Neural cell (in vitro differentiated cells): ENCODE measurements around the gene KRT14. TPM values are rescaled to one million over a fixed set of nuclear protein-coding genes. Genes with fewer than 3 reads are reported as not detected.

Experiments used
- H2AFZ ChIP-seq: fragments of 200-600, 300-800 bp; sonication (generic), shearing (Covaris generic); 2 replicates; pipeline ENCODE4 v1.6.0; 2014; ENCODE audit warnings: low read depth, mild to moderate bottlenecking, antibody characterized with exemption, low read length, moderate library complexity
- H3F3A ChIP-seq: fragments of 200-600 bp; shearing (Covaris generic); 2 replicates; pipeline ENCODE4 v1.6.1; 2016; ENCODE audit warnings: mild to moderate bottlenecking, moderate library complexity, mixed read lengths, antibody characterized with exemption, low read length; ENCODE audit not compliant: insufficient read depth, poor library complexity, severe bottlenecking
- H3K27ac ChIP-seq: fragments of 200-600, 300-800 bp; sonication (generic), shearing (Covaris generic); 2 replicates; pipeline ENCODE4 v1.5.1; 2014; ENCODE audit warnings: mild to moderate bottlenecking, low read length, moderate library complexity
- H3K27me3 ChIP-seq: fragments of 300-800, 200-600 bp; sonication (generic), shearing (Covaris generic); 2 replicates; pipeline ENCODE4 v1.6.0; 2014; ENCODE audit warnings: mild to moderate bottlenecking, low read depth, low read length, moderate library complexity; ENCODE audit not compliant: insufficient read depth
- H3K36me3 ChIP-seq: fragments of 300-800, 200-600 bp; sonication (generic), shearing (Covaris generic); 2 replicates; pipeline ENCODE4 v1.5.1; 2014; ENCODE audit warnings: mild to moderate bottlenecking, antibody characterized with exemption, low read length, moderate library complexity; ENCODE audit not compliant: insufficient read depth
- H3K4me2 ChIP-seq: fragments of 300-800, 200-600 bp; sonication (generic), shearing (Covaris generic); 2 replicates; pipeline ENCODE4 v1.6.0; 2014; ENCODE audit warnings: mild to moderate bottlenecking, low read length
- H3K4me3 ChIP-seq: fragments of 300-800, 200-600 bp; sonication (generic), shearing (Covaris generic); 2 replicates; pipeline ENCODE4 v1.5.1; 2014; ENCODE audit warnings: mild to moderate bottlenecking, low read length, moderate library complexity
- H3K79me2 ChIP-seq: fragments of 200-600 bp; shearing (Covaris generic); replicated peaks from 2 replicates; pipeline ENCODE4 v1.6.0; 2014; ENCODE audit warnings: mild to moderate bottlenecking, low read length, moderate library complexity; ENCODE audit not compliant: insufficient read depth
- H3K9ac ChIP-seq: fragments of 300-800, 200-600 bp; sonication (generic), shearing (Covaris generic); 2 replicates; pipeline ENCODE4 v1.6.1; 2016; ENCODE audit warnings: mild to moderate bottlenecking, low read length, mixed read lengths
- H3K9me2 ChIP-seq: fragments of 200-600 bp; shearing (Covaris generic); 2 replicates; pipeline ENCODE4 v1.6.1; 2016; ENCODE audit warnings: mild to moderate bottlenecking, low read length, mixed read lengths; ENCODE audit not compliant: insufficient read depth
- H3K9me3 ChIP-seq: fragments of 200-600, 300-800 bp; sonication (generic), shearing (Covaris generic); 2 replicates; pipeline ENCODE4 v1.6.1; 2016; ENCODE audit warnings: mild to moderate bottlenecking, mixed run types, low read length, moderate library complexity, mixed read lengths
- H4K20me1 ChIP-seq: fragments of 200-600 bp; shearing (Covaris generic); 2 replicates; pipeline ENCODE4 v1.6.1; 2016; ENCODE audit warnings: mild to moderate bottlenecking, mixed run types; ENCODE audit not compliant: insufficient read depth
- EP300 ChIP-seq: fragments of 450-650 bp; conservative IDR thresholded peaks from 2 replicates; pipeline ENCODE4 v1.6.1; 2014; ENCODE audit warnings: antibody characterized with exemption, mild to moderate bottlenecking, moderate library complexity; ENCODE audit not compliant: poor library complexity, severe bottlenecking
- EZH2 ChIP-seq: fragments of 200-600, 300-800 bp; shearing (Covaris generic), sonication (generic); IDR thresholded peaks from 2 replicates; pipeline ENCODE4 v1.6.1; 2014; ENCODE audit warnings: antibody characterized with exemption, low read length, borderline replicate concordance, mild to moderate bottlenecking; ENCODE audit not compliant: insufficient read depth, poor library complexity, severe bottlenecking
- MXI1 ChIP-seq: fragments of 450-650 bp; conservative IDR thresholded peaks from 2 replicates; pipeline ENCODE4 v1.6.1; 2014; ENCODE audit warnings: antibody characterized with exemption, mild to moderate bottlenecking; ENCODE audit not compliant: poor library complexity, severe bottlenecking
- POLR2AphosphoS5 ChIP-seq: IDR thresholded peaks from 2 replicates; pipeline ENCODE4 v1.6.1; 2012
- RAD21 ChIP-seq: fragments of 450-650 bp; conservative IDR thresholded peaks from 2 replicates; pipeline ENCODE4 v1.6.1; 2014; ENCODE audit warnings: antibody characterized with exemption, mild to moderate bottlenecking, moderate library complexity
- SMC3 ChIP-seq: fragments of 450-650 bp; conservative IDR thresholded peaks from 2 replicates; pipeline ENCODE4 v1.6.1; 2014; ENCODE audit warnings: antibody characterized with exemption, mild to moderate bottlenecking, moderate library complexity; ENCODE audit not compliant: poor library complexity
- TAF1 ChIP-seq: IDR thresholded peaks from 2 replicates; pipeline ENCODE4 v1.6.1; 2012; ENCODE audit warnings: low read depth
- polyA plus RNA-seq: library from polyadenylated mRNA; depleted of rRNA; stranded (reverse); fragments of >200 nt; gene quantifications from 2 replicates; pipeline ENCODE4 v1.2.3, GENCODE V29; 2014
- TF ChIP-seq, protein P1 (sequence below): fragments of 450-650 bp; IDR thresholded peaks from 2 replicates; pipeline ENCODE4 v1.5.1; 2014; ENCODE audit warnings: antibody characterized with exemption, mild to moderate bottlenecking, moderate library complexity; ENCODE audit not compliant: poor library complexity, severe bottlenecking
- TF ChIP-seq, protein P2 (sequence below): IDR thresholded peaks from 2 replicates; pipeline ENCODE4 v1.6.1; 2012; ENCODE audit warnings: borderline replicate concordance

KRT14 gene
- polyA plus RNA-seq, 1 donor from 2014 or later: not detected

GRCh38 chr17:41602524-41602923 lies 15.8 kb upstream of the KRT14 start:
- no peaks in the 10 kb centered on the region for H3F3A ChIP-seq

DNA sequence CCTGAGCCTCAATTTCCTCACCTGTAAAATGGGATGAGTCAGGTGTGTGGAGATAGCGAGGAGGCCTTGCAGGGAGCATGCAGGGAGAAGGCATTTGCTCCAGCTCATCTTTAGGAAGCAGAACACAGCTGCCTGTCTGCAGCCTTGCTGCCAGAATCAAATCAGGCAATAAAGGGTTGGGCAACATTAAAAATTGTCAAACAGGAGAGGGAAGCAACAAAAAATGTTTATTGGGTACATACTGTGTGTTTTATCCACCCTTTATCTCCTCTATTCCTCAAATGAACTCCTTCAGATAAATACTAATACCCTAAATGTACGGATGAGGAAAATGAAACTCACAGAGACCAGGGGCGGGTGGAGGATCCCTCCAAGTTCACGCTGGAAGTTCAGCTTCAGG lies 13.6 kb upstream of the KRT14 start:
- no peaks in the 10 kb centered on the region for H4K20me1 ChIP-seq
- H3K27me3 ChIP-seq: no peaks in the 10 kb centered on the region
- H3K9me2 ChIP-seq: no peaks in the 10 kb centered on the region
- H3K4me2 ChIP-seq: no peak overlapping the region
- TF ChIP-seq MXI1: no peak
- no peak for TF ChIP-seq EZH2
- TF ChIP-seq, protein P1, sequence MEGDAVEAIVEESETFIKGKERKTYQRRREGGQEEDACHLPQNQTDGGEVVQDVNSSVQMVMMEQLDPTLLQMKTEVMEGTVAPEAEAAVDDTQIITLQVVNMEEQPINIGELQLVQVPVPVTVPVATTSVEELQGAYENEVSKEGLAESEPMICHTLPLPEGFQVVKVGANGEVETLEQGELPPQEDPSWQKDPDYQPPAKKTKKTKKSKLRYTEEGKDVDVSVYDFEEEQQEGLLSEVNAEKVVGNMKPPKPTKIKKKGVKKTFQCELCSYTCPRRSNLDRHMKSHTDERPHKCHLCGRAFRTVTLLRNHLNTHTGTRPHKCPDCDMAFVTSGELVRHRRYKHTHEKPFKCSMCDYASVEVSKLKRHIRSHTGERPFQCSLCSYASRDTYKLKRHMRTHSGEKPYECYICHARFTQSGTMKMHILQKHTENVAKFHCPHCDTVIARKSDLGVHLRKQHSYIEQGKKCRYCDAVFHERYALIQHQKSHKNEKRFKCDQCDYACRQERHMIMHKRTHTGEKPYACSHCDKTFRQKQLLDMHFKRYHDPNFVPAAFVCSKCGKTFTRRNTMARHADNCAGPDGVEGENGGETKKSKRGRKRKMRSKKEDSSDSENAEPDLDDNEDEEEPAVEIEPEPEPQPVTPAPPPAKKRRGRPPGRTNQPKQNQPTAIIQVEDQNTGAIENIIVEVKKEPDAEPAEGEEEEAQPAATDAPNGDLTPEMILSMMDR: no peak
- TF ChIP-seq, protein P2, sequence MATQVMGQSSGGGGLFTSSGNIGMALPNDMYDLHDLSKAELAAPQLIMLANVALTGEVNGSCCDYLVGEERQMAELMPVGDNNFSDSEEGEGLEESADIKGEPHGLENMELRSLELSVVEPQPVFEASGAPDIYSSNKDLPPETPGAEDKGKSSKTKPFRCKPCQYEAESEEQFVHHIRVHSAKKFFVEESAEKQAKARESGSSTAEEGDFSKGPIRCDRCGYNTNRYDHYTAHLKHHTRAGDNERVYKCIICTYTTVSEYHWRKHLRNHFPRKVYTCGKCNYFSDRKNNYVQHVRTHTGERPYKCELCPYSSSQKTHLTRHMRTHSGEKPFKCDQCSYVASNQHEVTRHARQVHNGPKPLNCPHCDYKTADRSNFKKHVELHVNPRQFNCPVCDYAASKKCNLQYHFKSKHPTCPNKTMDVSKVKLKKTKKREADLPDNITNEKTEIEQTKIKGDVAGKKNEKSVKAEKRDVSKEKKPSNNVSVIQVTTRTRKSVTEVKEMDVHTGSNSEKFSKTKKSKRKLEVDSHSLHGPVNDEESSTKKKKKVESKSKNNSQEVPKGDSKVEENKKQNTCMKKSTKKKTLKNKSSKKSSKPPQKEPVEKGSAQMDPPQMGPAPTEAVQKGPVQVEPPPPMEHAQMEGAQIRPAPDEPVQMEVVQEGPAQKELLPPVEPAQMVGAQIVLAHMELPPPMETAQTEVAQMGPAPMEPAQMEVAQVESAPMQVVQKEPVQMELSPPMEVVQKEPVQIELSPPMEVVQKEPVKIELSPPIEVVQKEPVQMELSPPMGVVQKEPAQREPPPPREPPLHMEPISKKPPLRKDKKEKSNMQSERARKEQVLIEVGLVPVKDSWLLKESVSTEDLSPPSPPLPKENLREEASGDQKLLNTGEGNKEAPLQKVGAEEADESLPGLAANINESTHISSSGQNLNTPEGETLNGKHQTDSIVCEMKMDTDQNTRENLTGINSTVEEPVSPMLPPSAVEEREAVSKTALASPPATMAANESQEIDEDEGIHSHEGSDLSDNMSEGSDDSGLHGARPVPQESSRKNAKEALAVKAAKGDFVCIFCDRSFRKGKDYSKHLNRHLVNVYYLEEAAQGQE: no peak
- TF ChIP-seq EP300: no peak
- TF ChIP-seq RAD21: no peak
- no peak for TF ChIP-seq TAF1
- no peak for TF ChIP-seq SMC3
- TF ChIP-seq POLR2AphosphoS5: no peak
- no peak overlapping the region for H2AFZ ChIP-seq
- H3K36me3 ChIP-seq: no peaks in the 10 kb centered on the region
- no peak overlapping the region for H3K4me3 ChIP-seq
- no peaks in the 10 kb centered on the region for H3K79me2 ChIP-seq
- no peak overlapping the region for H3K27ac ChIP-seq
- H3K9me3 ChIP-seq: no peaks in the 10 kb centered on the region
- H3K9ac ChIP-seq: no peak overlapping the region
- H3F3A ChIP-seq: no peaks in the 10 kb centered on the region

More at GRCh38 chr17:41602524-41602923, 15.8 kb upstream of the KRT14 start:
- Histone ChIP-seq H4K20me1 (no peaks in the 10 kb centered on the region), H3K9me2 (no peaks in the 10 kb centered on the region), H3K27ac (no peak overlapping the region), H2AFZ (no peak overlapping the region), H3K4me2 (no peak overlapping the region), H3K4me3 (no peak overlapping the region), H3K36me3 (no peaks in the 10 kb centered on the region), H3K79me2 (no peaks in the 10 kb centered on the region), H3K9me3 (no peaks in the 10 kb centered on the region), H3K9ac (no peak overlapping the region), H3K27me3 (no peaks in the 10 kb centered on the region)
- no peak for TF ChIP-seq EZH2
- no peak for TF ChIP-seq SMC3
- TF ChIP-seq POLR2AphosphoS5: no peak
- no peak for TF ChIP-seq RAD21
- no peak for TF ChIP-seq TAF1
- TF ChIP-seq, protein P1: no peak
- TF ChIP-seq EP300: no peak
- TF ChIP-seq, protein P2: no peak
- TF ChIP-seq MXI1: no peak
